GM10248 (cell line): ENCODE results near the gene PARS2.
"Not testable (repeated sequence)": the region's sequence is repeated elsewhere in the genome, so short reads cannot be mapped to it uniquely, and the experiment has no call there.

Experiments
- CTCF ChIA-PET: fragments of 300-600 bp; sonication (Branson Sonifier 250); formaldehyde crosslinking; extraction: SDS; loops from one replicate; lab custom pipeline; 2021; ENCODE audit warnings: antibody characterized with exemption; lab: Yijun Ruan, JAX
- POLR2A ChIA-PET: fragments of 350-650 bp; sonication (Branson Sonifier 250); formaldehyde crosslinking; extraction: SDS; loops from one replicate; lab custom pipeline; 2020; ENCODE audit warnings: antibody characterized with exemption; lab: Yijun Ruan, JAX
- DNase-seq: peaks from one replicate; pipeline ENCODE4 v3.0.0; 2012; ENCODE audit errors: extremely low spot score
- CTCF ChIP-seq: IDR thresholded peaks from 2 replicates; pipeline ENCODE4 v1.5.1; 2012; ENCODE audit warnings: mild to moderate bottlenecking, low read depth; ENCODE audit errors: extremely low read depth, missing control alignments, control extremely low read depth

Gene PARS2

GRCh38 chr1:54784066-54784465 lies 19.7 kb upstream of the PARS2 start:
- ChIA-PET POLR2A (no interaction called here), CTCF (interaction anchor here (0.9 to 1.3 kb wide), 2 partner anchors 8 to 294 kb away, joined by 3 read pairs; no protein-coding TSS in a partner anchor)

GRCh38 chr1:54782588-54782987 lies 18.3 kb upstream of the PARS2 start:
- TF ChIP-seq CTCF, result no peak
- ChIA-PET CTCF (interaction anchor here (0.8 kb wide), 1 partner anchor 11 kb away, joined by 3 read pairs; no protein-coding TSS in a partner anchor), POLR2A (no interaction called here)
- DNase-seq, result no peak

More at GRCh38 chr1:54784066-54784465, 19.7 kb upstream of the PARS2 start:
- TF ChIP-seq CTCF, result no peak
- DNase-seq, result no peak

- POLR2A ChIA-PET, result no interaction called here
- TF ChIP-seq CTCF, result no peak
- no peak for DNase-seq
- CTCF ChIA-PET, result interaction anchor here (0.8 to 1.3 kb wide), 2 partner anchors 11 to 14 kb away, joined by 3 to 5 read pairs; no protein-coding TSS in a partner anchor
Measured at GRCh38 chr1:54782156-54782555, 17.8 kb upstream of the PARS2 start.

- no peak for DNase-seq
- CTCF ChIA-PET, result interaction anchor here (1.3 kb wide), 1 partner anchor 13 kb away, joined by 5 read pairs; no protein-coding TSS in a partner anchor
- no peak for TF ChIP-seq CTCF
- POLR2A ChIA-PET, result no interaction called here
Measured at GRCh38 chr1:54781023-54781723, 16.9 kb upstream of the PARS2 start.

- DNase-seq, result no peak
- CTCF ChIA-PET, result no interaction called here
- no peak for TF ChIP-seq CTCF
- POLR2A ChIA-PET, result no interaction called here
Measured at GRCh38 chr1:54777431-54777830, 13.1 kb upstream of the PARS2 start.

- DNase-seq, result no peak
- ChIA-PET CTCF (no interaction called here), POLR2A (no interaction called here)
Measured at GRCh38 chr1:54777011-54777410, 12.7 kb upstream of the PARS2 start.

GRCh38 chr1:54775828-54776721 lies 11.8 kb upstream of the PARS2 start:
- CTCF ChIA-PET, result interaction anchor here (0.9 kb wide), 1 partner anchor 25 kb away, joined by 5 read pairs; the partner anchor contains the start of gene TTC22
- DNase-seq, POLR2A ChIA-PET: not testable (repeated sequence)

More at GRCh38 chr1:54777011-54777410, 12.7 kb upstream of the PARS2 start:
- TF ChIP-seq CTCF, result no peak
